HG02798 (cell line): ENCODE results near the gene ADAMTS3.

Experiments
- ATAC-seq: cut with Tn5 transposase; IDR thresholded peaks from one replicate; pipeline ENCODE4 v1.9.1; 2021; ENCODE audit warnings: mild to moderate bottlenecking; ENCODE audit not compliant: unreplicated experiment, poor library complexity

The ADAMTS3 gene

DNA sequence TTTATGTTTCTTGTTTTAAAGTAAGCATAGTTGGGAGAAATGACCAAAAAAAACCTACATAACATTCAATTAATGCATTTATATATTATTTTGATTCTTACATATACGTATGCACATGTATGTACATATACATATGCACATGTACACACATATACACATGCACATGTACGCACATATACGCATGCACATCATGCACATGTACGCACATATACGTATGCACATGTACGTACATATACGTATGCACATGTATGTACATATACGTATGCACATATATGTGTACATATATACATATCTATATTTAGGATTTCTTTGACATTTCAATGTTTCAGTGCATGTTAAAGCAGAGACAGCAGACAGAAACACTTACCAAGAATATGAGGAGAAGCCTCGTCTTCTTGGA is 263.4 kb downstream of the ADAMTS3 start:
- ATAC-seq, result no peak

DNA sequence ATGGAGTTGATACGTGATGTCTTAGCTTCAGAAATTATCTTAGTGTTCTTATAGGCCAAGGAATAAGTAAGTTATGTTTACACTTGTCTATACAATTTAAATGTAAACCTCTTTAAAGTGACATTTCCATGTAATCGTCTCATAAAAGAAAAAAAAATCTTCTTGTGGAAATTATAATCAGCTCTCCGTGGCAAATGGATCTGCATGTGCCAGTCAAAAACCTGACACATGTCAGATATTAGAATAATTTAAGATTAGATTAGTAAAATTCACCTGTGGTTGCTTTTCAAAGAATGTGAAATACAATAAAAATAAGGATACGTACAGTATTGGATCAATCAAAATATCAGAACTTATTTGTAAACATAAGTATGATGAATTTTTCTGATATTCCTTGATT is 263.9 kb downstream of the ADAMTS3 start:
- ATAC-seq, result no peak

DNA sequence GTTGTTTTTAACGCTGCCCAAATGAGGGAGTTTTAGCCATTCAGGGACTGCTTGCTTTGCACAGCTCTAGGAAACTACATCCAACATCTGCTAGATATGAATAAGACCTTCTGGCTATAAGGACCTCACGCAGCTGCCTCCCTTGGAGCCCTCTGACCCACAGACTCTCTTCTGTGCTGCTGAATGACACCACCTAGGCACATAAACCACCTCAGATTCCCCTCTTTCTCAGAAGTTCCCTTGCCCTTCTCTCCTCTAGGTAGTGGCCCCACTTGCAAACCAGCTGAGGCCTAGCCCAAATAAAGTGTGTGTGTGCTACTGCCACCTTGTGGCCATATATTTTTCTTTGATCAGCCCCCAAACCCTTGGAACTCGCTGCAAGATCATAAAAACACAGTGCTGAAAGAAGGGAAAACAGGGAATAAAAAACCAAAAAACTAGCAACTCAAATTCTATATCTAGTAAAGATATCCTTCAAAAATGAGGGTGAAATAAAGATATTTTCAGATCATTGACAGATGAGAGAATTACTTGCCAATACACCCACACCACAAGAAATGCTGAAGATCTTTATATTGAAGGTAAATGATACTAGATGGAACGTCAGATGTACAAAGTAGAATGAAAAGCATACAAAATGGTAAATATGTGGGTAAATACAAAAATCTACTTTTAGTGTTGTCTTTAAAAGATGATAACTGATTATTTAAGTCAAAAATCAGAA is 265.9 kb downstream of the ADAMTS3 start:
- peak; percentile 94 for ATAC-seq

DNA sequence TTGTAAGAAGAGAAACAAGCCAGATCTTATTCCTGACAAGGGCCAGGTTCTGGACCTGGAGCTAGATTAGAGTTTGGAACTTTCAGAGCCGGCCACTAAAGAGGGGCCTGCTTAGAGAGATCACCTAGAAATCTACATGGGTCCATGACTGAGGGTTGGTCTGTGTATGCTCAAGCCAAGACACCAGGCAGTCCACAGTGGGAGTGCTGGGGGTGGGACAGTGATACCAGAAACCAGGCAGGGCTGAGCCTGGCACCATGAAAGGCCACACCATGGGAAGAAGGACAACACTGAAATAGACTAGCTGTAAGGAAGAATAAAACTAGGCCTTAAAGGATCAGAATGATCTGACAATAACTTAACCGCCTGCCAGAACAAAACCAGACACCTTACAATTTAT is 267.3 kb downstream of the ADAMTS3 start:
- no peak for ATAC-seq

DNA sequence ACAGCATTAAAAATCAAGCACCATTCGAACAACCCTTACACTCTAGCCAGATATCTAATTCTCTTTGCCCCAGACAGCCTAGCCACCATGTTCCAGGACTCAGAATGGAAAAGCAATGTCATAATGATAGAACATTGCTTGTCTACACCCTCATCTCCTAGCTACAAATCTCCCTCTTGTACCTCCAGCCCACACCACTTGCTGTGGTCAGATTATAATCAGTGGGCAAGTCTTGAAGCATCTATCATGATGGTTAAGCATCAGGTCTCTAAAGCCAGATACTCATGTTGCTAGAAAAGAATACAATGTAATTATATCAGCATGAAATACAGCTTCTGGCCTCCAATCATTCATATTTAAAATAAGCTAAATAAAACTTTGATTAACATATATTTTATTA is 268.9 kb downstream of the ADAMTS3 start:
- no peak for ATAC-seq

DNA sequence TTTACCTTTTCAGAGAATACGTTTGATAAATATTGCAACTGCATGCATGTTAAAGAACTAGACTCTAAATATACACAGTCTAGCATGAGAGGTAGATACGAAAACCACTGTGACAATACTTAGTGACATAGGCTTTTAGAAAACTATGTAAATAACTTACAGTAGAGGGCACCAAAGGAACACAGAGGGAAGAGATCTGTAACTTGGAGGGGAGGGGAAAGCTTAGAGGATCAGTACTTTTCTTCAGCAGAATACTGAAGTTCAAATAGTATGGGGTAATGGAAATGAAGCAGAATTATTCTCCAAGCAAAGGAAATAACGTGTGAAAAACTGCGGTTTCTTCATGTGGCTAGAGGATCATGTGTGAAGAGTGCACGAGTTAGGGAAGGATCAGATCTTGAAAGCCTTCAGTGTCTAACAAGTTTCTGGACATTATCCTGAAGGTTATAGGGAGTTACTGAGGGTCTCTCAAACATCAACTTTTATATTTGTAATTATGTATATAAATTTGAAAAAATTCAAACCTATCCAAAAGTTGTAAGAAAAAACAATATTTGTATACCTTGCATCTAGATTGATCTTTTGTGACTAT is 273.0 kb downstream of the ADAMTS3 start:
- peak; percentile 85 for ATAC-seq

DNA sequence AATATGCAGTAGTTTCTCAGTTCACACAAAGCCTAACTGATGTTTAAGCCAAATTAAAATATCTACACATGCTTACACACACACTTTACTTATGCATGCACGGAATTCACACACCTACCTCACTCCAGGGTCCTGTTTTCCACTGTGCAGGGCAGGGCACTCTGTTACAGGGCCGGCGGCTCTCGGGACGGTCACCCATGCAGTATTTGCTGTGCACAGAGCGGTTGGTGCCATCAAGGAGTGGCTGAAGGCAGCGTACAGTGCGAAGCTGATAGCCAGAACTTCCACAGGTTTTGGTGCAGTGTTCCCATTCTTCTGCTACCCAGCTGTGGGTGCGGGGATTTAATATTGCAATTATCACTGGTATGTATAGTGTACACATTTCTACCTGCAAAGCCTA is 278.3 kb downstream of the ADAMTS3 start:
- no peak for ATAC-seq

DNA sequence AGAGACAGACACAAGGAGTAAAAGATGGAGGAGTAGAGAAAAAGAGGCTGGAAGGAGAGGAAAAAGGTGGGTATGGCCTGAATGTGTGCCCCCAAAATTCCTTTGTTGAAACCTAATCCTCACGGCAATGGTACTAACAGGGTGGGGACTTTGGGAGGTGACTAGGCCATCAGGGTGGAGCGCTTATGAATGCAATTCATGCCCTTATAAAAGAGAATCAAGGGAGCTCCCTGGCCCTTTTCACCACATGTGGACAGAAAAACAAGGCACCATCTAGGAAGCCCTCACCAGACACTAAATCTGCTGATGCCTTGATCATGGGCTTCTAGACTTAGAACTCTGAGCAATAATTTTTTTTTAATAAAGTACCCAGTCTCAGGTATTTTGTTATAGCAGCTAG is 282.1 kb downstream of the ADAMTS3 start:
- ATAC-seq, result no peak

- ATAC-seq, result peak; percentile 31
Observed at GRCh38 chr4:72286185-72286584, 282.8 kb downstream of the ADAMTS3 start.

GRCh38 chr4:72283357-72283756 is 285.7 kb downstream of the ADAMTS3 start:
- peak; percentile 59 for ATAC-seq

GRCh38 chr4:72280252-72280651 is 288.8 kb downstream of the ADAMTS3 start:
- no peak for ATAC-seq

GRCh38 chr4:72275381-72275780 is 293.6 kb downstream of the ADAMTS3 start:
- no peak for ATAC-seq

DNA sequence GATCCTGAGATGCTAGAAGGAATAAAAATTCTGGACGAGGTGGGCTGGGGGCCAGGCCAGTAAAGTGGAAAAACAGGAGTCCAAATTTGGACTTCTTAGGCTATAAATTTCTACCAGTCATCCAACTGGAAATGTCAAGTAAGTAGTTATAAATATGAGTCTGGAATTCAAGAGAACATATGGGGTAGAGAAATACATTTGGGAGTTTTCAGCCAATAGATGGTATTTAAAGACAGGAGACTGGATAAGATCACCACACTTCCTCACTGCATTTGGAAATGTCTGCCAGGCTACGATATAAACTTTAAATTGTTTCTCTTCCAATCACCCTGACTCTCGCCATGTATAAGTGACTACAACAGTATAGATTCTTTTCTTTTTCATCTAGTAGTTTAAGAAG is 294.8 kb downstream of the ADAMTS3 start:
- ATAC-seq, result no peak

GRCh38 chr4:72255269-72255668 is 313.8 kb downstream of the ADAMTS3 start:
- ATAC-seq, result no peak

- no peak for ATAC-seq
Observed at GRCh38 chr4:72243641-72244040, 325.4 kb downstream of the ADAMTS3 start.

DNA sequence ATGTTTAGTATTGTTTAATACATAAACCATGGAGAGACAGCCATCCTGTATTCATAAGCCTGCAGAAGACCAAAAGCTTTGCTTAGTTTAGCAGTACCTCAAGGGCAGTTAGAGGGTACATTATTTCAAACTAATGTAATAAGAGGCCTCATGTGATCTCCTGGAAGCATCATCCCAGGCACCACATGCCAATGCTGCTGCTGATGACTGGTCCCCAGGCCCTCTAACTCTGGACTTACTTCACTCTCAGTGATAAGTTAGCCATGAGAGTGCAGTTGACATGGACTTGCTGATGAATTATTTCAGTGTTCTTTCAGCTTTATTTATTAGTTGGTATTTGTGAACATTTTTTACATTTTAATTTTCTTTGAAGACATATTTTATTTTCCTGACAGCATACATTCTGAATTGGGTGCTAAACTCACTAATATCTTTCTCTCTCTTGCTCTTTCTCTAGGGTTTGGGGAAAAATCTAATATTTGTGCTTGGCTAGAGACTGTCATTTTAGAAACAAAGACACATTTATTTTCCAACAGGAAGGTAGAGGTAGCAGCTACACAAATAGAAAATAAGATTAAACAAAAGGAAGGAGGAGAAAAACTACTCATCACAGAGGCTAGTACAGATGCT is 329.4 kb downstream of the ADAMTS3 start:
- ATAC-seq, result no peak
